Activated CD8-positive, alpha-beta memory T cell treated with anti-CD3 and anti-CD28 coated beads for 36 hours (primary cell): Measurements from ENCODE around the gene SEMA5A. TPM values are rescaled to one million over a fixed set of nuclear protein-coding genes. Genes with fewer than 3 reads are reported as not detected.

Experiments used
- CTCF ChIA-PET: fragments of 350-600 bp; sonication (Branson Sonifier 250); formaldehyde crosslinking; loops from one replicate; lab custom pipeline; 2021; ENCODE audit warnings: antibody characterized with exemption; lab: Charles Lee
- POLR2A ChIA-PET: fragments of 350-600 bp; sonication (Branson Sonifier 250); formaldehyde crosslinking; loops from one replicate; lab custom pipeline; 2021; ENCODE audit warnings: antibody characterized with exemption; lab: Charles Lee
- total RNA-seq, 2 experiments: library from RNA; stranded (reverse); gene quantifications; one replicate each; pipeline ENCODE4 v1.2.3, GENCODE V29; 2021

SEMA5A gene
- total RNA-seq, 2 experiments from 2014 or later, result not detected

DNA sequence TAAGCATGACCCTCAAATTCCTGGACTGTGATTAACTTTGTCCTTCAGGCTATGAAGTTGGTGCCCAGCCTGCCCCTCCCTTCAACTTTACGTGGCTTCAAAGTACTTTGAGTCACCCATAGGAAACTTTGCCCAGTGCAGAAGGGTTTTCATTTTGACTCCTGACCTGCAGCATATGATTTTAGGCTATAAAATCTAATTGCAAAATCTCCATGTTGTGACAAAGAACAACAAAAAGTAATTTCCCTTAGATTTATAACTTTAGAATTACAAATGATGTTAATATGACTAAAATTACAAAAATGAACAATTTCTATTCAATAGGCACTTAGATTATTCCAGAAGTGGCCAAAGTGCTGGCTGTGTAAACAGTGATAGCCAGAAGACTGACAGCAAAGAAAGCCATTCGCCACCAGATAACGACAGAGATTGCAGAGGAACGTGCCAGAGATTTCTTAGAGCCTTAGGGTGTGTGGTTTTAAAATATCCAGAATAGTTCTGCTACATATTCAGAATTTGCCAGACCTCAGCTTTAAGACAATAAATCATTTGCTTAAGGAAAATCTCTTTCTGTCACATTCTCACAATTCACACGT is 197.4 kb downstream of the SEMA5A start:
- POLR2A ChIA-PET, result no interaction called here
- CTCF ChIA-PET, result no interaction called here

DNA sequence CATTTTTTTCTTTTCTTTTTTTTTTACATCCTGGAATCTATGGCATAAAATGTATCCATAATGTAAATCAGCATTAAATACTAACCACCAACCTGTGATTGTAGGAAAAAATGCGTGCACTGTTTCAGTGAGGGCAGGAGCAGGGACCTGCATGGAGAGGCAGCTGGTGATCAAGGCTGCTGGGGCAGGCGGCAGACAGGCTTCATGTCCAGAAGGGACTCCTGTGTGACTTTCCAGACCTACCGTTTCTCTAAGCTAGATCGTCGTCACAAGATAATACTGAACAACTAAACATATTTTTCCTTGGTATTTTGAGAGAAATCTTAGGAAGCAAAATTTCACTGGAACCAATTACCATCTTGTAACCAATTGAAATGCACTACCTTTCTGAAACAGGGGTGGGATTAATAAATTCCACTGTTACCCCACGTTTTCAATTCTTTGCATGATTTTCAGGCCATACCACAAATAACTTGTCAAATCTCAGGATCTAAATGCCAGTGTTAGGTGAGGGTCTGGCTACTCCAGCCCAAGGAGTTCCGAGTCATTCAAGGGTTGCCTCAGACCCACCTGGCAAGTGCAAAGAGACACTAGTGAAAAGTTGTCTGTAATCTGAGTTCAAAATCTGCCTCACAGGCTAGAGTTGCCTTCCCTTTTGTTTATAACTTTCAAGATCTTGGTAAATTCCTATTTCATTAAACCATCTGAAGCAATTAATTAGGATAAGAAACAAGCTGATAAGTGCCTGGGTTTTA is 198.2 kb downstream of the SEMA5A start:
- ChIA-PET POLR2A (no interaction called here), CTCF (no interaction called here)

DNA sequence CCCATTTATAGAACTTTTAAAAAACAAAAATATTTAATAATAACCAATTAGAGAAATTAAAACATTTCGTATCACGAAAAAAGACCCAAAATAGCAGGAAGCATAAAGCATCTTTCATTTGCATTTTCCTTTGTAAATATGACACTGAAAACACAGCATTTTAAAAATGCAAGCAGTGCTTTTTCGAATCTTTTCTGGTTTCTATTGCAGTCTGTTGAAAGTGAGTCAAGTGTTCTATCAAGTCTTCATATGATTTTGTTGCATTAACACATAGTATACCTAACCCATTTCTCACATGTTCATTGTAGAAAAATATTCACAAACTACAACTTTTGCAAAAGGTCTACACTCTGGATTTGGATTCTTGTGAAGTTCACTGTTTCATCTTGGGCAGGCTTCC is 198.8 kb downstream of the SEMA5A start:
- POLR2A ChIA-PET, result no interaction called here
- CTCF ChIA-PET, result no interaction called here

DNA sequence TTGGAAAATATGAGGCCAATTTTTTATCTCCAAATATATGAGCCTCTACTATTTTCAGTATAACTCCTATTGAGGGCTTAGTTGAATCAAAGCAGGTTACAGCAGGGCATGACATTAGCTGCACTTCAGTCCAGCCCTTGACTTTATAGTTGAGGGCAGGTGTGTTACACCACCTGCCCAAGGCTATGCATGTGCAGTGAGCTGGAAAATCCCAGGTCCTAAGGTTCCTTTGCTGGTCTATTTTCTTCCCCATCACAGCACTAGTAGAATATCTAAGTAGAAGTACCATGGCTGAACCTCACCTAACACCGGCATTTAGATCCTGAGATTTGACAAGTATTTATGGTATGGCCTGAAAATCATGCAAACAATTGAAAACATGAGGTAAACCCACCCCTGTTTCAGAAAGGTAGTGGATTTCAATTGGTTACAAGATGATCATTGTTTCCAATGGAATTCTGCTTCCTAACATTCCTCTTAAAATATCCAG is 201.1 kb downstream of the SEMA5A start:
- POLR2A ChIA-PET, result no interaction called here
- CTCF ChIA-PET, result no interaction called here

GRCh38 chr5:9343146-9343850 is 202.6 kb downstream of the SEMA5A start:
- ChIA-PET CTCF (no interaction called here), POLR2A (no interaction called here)

DNA sequence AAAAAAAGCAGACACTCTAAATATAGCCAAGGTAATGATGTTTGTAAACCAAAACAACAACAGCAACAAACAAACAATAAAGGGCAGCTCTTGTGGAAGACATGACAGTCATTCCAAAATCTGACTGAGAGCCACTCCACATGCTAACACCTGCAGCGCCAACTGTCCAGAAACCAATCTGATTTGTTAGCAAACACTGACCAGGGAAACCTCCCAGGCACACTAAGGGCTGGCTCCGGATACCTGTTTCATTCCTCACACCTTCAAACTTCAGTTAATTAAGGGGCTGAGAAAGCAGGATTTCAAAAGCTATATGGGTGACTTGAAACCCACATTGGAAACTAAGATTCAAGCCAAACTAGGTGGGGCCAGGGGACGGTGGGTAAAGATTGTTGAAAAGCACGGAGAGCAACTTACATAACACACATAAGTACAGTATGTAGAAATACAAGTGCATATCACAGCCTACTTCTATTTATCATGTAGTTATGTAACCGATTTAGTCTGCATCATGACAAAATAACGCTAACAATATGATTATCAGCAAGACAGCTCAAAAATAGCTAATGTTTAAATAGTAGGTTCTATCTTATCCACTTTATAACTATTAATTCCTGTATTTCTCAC is 203.6 kb downstream of the SEMA5A start:
- ChIA-PET POLR2A (no interaction called here), CTCF (no interaction called here)

GRCh38 chr5:9340085-9340484 is 205.8 kb downstream of the SEMA5A start:
- CTCF ChIA-PET, result no interaction called here
- POLR2A ChIA-PET, result no interaction called here

- CTCF ChIA-PET, result no interaction called here
Measured at GRCh38 chr5:9339206-9339818, 206.6 kb downstream of the SEMA5A start.

GRCh38 chr5:9338796-9339195 is 207.1 kb downstream of the SEMA5A start:
- CTCF ChIA-PET, result no interaction called here
- POLR2A ChIA-PET, result no interaction called here

More at GRCh38 chr5:9339206-9339818, 206.6 kb downstream of the SEMA5A start:
- POLR2A ChIA-PET, result no interaction called here

DNA sequence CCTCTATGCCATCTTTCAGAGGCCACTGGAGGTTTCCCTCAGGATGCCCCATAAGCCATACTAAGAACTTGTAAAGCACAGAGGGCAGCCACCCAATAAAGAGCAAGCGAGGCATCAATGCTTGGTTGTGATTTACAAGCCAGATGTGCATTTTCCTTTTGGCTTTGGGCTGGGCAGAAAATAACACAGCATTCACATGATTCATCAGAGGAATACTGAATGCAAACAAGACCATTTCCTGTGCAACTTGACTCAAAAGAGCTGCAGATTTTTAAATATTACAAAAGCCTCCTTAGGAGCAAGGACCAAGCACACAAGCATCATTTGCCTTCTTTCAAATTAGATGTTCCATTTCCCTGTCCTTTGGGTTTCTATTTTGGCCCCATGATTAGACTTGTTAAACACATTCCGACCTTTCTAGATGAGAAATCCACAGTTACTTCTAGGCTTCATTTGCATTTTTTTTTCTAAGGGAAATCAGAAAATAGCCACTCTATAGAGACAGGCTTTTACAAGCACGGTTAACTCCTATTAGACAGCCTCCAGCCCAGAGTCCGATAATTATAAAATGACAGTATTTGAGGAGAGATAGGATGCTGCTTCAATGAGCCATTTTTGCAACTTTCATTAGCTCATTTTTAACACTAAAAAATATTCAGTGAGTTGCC is 207.8 kb downstream of the SEMA5A start:
- CTCF ChIA-PET, result no interaction called here
- POLR2A ChIA-PET, result no interaction called here

DNA sequence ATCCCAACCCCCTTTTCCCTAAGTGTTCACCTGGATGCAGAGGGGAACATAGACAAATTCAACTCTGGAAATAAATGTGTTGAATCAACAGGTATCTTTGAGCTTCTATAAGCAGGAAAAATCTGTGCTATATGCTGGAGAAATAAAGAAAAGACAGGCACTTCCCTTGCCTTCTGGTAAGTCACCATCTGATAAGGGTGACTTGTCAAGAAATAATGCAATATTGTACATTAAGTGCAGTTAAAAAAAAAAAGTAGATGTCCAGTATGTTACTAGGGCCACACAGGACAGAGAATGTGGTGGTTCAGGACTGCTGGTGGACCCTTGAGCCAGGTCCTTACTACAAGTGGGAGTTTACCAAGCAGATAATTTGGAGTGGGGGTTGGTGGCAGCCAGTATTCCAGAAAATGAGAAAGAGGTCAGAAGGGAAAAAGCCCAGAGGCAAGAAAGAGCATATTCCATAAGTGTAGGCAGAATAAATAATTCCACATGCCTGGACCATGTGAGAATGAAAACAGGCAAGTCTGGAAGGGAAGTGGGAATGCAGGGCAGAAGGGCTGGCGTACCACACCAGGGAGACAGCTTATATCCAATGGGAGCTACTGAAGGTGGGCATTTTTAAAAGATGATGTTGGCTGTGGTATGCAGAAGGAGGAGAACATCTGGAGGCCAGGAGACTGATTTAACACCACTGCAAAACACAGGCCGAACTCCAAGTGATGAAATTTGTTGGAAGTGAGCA is 209.9 kb downstream of the SEMA5A start:
- CTCF ChIA-PET, result no interaction called here
- POLR2A ChIA-PET, result no interaction called here

DNA sequence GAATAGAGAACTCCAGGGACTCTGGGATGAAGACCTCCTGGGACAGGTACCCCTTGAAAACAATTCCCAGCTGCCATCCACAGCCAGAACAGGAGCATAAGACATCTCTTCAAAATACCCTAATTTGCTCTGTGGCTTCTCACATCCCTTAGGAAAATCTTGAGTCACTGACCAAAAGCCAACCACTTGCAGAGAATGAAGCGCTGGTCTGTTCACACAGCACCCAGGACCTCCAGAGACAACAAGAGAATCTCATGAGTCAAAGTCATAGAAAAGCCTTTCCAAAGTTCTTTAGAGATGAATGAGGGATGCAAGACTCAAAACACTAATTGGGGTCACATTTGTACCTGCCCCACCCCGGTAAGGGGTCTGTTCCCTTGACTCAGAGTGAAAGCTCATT is 210.6 kb downstream of the SEMA5A start:
- ChIA-PET CTCF (no interaction called here), POLR2A (no interaction called here)

DNA sequence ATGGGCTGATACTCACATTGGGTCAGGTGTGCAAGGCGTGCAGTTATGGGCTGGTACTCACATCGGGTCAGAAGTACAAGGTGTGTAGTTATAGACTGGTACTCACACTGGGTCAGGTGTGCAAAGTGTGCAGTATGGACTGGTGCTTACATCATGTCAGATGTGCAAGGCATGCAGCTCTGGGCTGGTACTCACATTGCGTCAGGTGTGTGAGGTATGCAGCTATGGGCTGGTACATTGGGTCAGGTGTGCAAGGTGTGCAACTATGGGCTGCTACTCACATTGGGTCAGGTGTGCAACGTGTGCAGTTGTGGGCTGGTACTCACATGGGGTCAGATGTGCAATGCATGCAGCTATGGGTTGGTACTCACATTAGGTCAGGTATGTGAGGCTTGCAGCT is 213.8 kb downstream of the SEMA5A start:
- ChIA-PET POLR2A (no interaction called here), CTCF (no interaction called here)

DNA sequence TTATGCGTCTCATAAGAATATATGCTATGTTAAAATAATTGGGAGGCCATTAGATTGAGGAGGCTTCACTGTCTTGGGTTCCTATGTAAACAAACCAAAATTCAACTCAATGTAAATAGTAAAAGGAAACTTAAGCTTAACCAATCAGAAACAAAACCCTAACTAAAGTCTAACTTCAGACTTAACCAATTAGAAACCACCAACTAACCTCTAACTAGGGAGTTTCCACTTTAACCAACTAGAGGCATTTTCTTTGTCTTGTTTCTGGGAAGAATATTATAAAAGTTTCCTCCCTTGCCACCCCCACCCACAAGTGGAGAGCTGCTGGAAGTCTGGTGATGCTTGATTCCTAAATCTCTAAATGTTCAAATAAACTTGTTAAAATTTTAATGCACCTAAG is 214.5 kb downstream of the SEMA5A start:
- ChIA-PET CTCF (no interaction called here), POLR2A (no interaction called here)

- ChIA-PET POLR2A (no interaction called here), CTCF (no interaction called here)
Measured at GRCh38 chr5:9329125-9329524, 216.8 kb downstream of the SEMA5A start.

GRCh38 chr5:9325549-9325948 is 220.3 kb downstream of the SEMA5A start:
- ChIA-PET POLR2A (no interaction called here), CTCF (no interaction called here)

GRCh38 chr5:9324348-9325077 is 221.4 kb downstream of the SEMA5A start:
- CTCF ChIA-PET, result no interaction called here

DNA sequence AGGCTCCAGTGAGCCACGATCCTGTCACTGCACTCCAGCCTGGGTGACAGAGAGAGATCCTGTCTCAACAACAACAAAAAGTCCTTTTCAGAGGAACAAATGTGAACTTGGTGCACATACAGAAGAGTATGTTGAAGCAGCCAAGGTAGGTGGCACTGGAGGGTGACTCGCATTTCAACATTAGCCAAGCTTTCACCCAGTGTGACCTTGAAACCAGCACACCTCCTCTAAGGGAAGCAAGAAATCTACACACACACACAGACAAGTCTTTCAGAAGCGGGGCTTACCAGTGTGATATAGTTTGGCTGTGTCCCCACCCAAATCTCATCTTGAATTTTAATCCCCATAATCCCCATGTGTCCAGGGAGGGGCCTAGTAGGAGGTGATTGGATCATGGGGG is 225.2 kb downstream of the SEMA5A start:
- ChIA-PET CTCF (no interaction called here), POLR2A (no interaction called here)

More at GRCh38 chr5:9324348-9325077, 221.4 kb downstream of the SEMA5A start:
- POLR2A ChIA-PET, result no interaction called here
